AG04449 (cell line): ENCODE measurements around the gene ZNF396.

Source experiments
- CTCF ChIA-PET: fragments of 350-600 bp; formaldehyde crosslinking; extraction: SDS; loops from one replicate; lab custom pipeline; 2021; ENCODE audit warnings: antibody characterized with exemption; lab: Yijun Ruan, JAX
- POLR2A ChIA-PET: fragments of 400-600, 350-600 bp; formaldehyde crosslinking; extraction: SDS; loops from one replicate; lab custom pipeline; 2020; ENCODE audit warnings: antibody characterized with exemption, inconsistent platforms; lab: Yijun Ruan, JAX
- DNase-seq: peaks from one replicate; pipeline ENCODE4 v3.0.0-alpha.2; 2010; ENCODE audit warnings: low read depth, low spot score
- H3K4me3 ChIP-seq: 2 replicates; pipeline ENCODE4 v1.5.1; 2011; ENCODE audit warnings: low read depth, mild to moderate bottlenecking, control low read depth, low read length
- CTCF ChIP-seq: IDR thresholded peaks from one replicate; pipeline ENCODE4 v1.5.1; 2011; ENCODE audit warnings: mild to moderate bottlenecking, moderate library complexity, low read length, control low read depth, inconsistent platforms; ENCODE audit not compliant: insufficient read depth; ENCODE audit errors: missing control alignments

Gene ZNF396

DNA sequence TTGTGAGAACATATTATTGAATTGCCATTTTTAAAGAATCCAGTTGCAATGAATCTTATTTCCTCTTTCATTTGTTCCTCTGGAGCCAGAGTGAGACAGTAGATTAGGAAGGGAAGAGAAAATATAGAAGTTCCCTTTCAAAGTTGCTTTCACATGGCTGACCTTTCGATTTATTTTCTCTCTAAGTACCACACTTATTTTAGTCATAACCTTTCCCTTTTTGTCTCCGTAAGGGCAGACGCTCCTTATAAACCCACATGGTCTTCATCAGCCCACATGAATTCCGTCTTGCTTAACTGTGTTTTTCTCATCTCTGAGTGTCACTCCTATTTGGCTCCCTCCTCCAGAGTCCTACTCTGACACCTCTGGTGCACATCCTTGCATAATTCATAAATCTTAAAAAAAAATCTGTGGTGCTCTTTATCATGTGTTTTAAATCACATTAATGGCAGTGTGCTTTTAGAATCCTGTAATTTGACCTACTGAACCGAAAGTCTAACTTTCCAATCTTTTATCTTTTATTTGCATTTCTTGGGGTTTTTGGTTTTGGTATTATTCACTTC is 38.5 kb upstream of the ZNF396 start:
- CTCF ChIA-PET: no interaction called here
- POLR2A ChIA-PET: no interaction called here

GRCh38 chr18:35413163-35413511 is 36.0 kb upstream of the ZNF396 start:
- TF ChIP-seq CTCF: no peak
- POLR2A ChIA-PET: no interaction called here

More for the DNA sequence above, 38.5 kb upstream of the ZNF396 start:
- TF ChIP-seq CTCF: no peak
- no peak for DNase-seq
- H3K4me3 ChIP-seq: no peak overlapping the region

DNA sequence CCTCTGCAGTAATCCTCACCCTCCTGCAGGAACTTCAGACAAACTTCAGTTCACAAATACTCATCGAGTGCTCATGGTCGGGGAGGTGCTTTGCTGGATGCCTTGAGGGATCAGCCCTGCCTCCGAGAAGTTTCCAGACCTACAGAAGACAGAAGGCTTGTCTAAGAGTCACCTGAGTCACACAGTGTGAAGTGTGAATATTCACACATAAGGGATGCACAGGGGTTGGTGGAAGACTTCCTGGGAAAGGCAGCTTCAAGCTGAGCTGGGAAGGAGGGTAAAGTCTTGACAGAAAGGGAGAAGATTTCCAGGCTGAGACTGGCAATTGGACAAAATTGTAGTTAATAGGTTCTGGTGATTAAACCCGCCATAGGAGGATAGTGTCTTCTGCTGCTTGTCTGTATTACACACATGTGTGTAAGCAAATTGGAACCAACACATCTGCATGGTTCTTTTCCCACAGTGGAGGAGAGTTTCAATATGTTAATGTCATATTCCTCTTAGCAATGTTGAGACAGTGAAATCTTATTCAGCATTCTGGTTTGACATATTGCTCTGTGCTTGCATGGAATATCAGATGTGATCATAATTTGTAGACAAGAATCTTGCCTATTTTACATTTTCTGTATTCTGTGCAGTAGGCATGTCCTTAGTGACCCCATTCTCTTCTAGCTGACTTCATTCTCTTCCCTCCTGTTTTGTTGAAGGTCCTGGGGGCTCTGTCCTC is 34.7 kb upstream of the ZNF396 start:
- H3K4me3 ChIP-seq: no peak overlapping the region
- POLR2A ChIA-PET: no interaction called here
- TF ChIP-seq CTCF: no peak
- DNase-seq: no peak
- CTCF ChIA-PET: interaction anchor here (1.3 kb wide), 1 partner anchor 10 kb away, joined by 3 read pairs; no protein-coding TSS in a partner anchor

More at GRCh38 chr18:35413163-35413511, 36.0 kb upstream of the ZNF396 start:
- H3K4me3 ChIP-seq: no peak overlapping the region
- CTCF ChIA-PET: interaction anchor here (1.1 to 1.6 kb wide), 3 partner anchors 11 to 27 kb away, joined by 3 to 6 read pairs (median 3); no protein-coding TSS in a partner anchor
- DNase-seq: no peak

GRCh38 chr18:35410561-35410960 is 33.4 kb upstream of the ZNF396 start:
- no peak for DNase-seq
- TF ChIP-seq CTCF: no peak
- ChIA-PET POLR2A (no interaction called here), CTCF (interaction anchor here (1.5 kb wide), 1 partner anchor 12 kb away, joined by 4 read pairs; no protein-coding TSS in a partner anchor)
- no peak overlapping the region for H3K4me3 ChIP-seq

- TF ChIP-seq CTCF: no peak
- CTCF ChIA-PET: interaction anchor here (1.5 to 2.8 kb wide), 2 partner anchors 11 to 13 kb away, joined by 4 to 21 read pairs; no protein-coding TSS in a partner anchor
These were observed 32.8 kb upstream of the ZNF396 start for GRCh38 chr18:35409911-35410310.

GRCh38 chr18:35408843-35409261 is 31.7 kb upstream of the ZNF396 start:
- no peak for TF ChIP-seq CTCF
- CTCF ChIA-PET: interaction anchor here (0.7 to 2.8 kb wide), 10 partner anchors 10 to 348 kb away, joined by 3 to 21 read pairs (median 4); no protein-coding TSS in a partner anchor
- DNase-seq: no peak
- POLR2A ChIA-PET: no interaction called here
- H3K4me3 ChIP-seq: no peak overlapping the region

More at GRCh38 chr18:35409911-35410310, 32.8 kb upstream of the ZNF396 start:
- POLR2A ChIA-PET: no interaction called here
- no peak for DNase-seq
- H3K4me3 ChIP-seq: no peak overlapping the region
